ENCODE measurements around the gene ABRAXAS1. TPM values are rescaled to one million over a fixed set of nuclear protein-coding genes. Genes with fewer than 3 reads are reported as not detected.

ABRAXAS1 gene
- 9.7 and 12.4 TPM in 2 replicates for total RNA-seq

DNA sequence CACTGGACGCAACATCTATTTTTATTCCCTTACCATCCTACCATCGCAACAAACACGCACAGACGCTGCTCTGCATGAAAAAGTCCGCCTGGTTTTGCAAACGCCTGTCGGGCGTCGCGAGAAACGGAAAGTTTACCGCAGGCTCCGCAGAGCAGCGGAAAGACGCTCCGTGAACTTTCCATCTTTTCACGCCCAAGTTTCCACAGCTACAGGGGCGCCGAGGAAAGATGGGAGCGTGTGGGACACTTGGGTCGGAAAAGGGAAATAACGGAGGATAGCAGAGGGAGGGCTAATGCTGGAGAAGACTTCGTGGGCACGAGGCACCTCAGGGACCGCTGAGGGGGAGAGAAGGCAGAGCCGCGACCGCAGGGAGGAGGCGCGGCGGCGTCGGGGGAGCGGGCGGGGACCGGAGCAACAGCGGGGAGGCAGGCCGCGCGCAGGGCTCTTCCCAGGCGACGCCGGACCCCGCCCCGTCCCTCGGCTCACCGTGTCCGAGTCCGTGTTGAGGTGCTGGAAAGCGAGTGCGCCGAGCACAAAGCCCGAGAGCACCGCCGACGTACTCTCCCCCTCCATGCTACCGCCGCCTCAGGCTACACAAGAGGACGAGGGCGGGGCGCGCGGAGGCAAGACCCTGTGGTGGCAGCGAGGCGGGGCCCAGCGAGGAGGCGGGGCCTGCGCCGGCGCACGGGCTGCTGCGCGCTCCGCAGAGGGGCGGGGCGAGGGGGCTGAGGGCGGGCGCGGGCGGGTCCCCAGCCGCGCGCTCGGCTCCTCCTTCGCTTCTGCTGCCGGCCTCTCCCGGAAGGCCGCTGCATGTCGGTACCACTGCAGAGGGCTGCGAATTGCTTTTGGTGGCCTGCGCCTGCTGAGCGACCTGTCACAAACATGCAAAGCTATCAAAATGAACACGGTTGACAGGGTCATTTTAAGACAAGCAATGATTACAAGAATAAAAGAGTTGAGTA is at the start of gene ABRAXAS1:
Gene ABRAXAS1, minus strand, starts transcription at position 601 of the 962 bp plus-strand sequence. Its CDS starts 28 bp downstream, at position 573.

GRCh38 chr4:83455281-83456183 is 29.4 kb downstream of the ABRAXAS1 start, which contains the start of the genes HELQ and MRPS18C:
Gene HELQ (minus strand): TSS chr4:83455823. CDS start chr4:83455693, 130 bp downstream.
Gene MRPS18C (plus strand): TSS chr4:83456058. CDS start chr4:83456078, 20 bp downstream.

Other genes with a start within 250 kb of the ABRAXAS1 start
- gene COQ2, start 200.3 kb downstream of the ABRAXAS1 start, total RNA-seq, result 25.9 and 26.9 TPM in 2 replicates
- 0.59 and 1.0 TPM in 2 replicates for gene HPSE, start 150.3 kb downstream of the ABRAXAS1 start, total RNA-seq
- 6.7 and 7.1 TPM in 2 replicates for gene HELQ, start 29.3 kb downstream of the ABRAXAS1 start, total RNA-seq
- gene MRPS18C, start 29.0 kb downstream of the ABRAXAS1 start, total RNA-seq, result 32.3 and 47.9 TPM in 2 replicates
- gene GPAT3, start 51.0 kb upstream of the ABRAXAS1 start, total RNA-seq, result 2.4 and 3.2 TPM in 2 replicates